ENCODE results near the gene NT5DC3.

Gene NT5DC3

DNA sequence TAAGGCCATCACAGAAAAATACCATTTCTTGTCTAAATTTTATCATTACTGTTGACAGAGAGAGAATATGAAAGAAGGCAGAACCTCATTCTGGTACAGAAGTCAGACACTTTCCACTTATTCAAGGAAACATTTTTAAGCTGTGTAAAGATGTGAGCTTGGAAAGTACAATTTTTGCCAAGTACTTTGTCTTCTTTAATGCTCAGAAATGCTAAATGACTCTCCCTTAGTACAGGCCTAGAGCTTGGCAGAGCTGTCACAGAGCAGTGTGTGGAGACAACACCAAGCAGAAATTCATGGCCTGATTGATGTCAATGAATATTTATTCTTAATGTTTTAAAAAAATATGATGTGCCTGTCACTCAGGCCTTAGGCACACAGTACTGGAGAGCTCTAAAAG is 20.7 kb downstream of the NT5DC3 start:
- TF ChIP-seq, protein P1, sequence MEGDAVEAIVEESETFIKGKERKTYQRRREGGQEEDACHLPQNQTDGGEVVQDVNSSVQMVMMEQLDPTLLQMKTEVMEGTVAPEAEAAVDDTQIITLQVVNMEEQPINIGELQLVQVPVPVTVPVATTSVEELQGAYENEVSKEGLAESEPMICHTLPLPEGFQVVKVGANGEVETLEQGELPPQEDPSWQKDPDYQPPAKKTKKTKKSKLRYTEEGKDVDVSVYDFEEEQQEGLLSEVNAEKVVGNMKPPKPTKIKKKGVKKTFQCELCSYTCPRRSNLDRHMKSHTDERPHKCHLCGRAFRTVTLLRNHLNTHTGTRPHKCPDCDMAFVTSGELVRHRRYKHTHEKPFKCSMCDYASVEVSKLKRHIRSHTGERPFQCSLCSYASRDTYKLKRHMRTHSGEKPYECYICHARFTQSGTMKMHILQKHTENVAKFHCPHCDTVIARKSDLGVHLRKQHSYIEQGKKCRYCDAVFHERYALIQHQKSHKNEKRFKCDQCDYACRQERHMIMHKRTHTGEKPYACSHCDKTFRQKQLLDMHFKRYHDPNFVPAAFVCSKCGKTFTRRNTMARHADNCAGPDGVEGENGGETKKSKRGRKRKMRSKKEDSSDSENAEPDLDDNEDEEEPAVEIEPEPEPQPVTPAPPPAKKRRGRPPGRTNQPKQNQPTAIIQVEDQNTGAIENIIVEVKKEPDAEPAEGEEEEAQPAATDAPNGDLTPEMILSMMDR (IDR thresholded peaks at IDR 0.05; ENCODE audit: low read depth, low read length) = no peak
- no peak overlapping the region for H3K4me3 ChIP-seq (ENCODE audit: low read depth, low read length)
- in situ Hi-C loops (cut with HindIII; ENCODE audit: low sequenced_read_pairs) = no loop called here
- no peak for DNase-seq (ENCODE audit: low read depth, low spot score)

- in situ Hi-C loops (cut with HindIII; ENCODE audit: low sequenced_read_pairs) = no loop called here
- DNase-seq (ENCODE audit: low read depth, low spot score) = no peak
- no peak overlapping the region for H3K4me3 ChIP-seq (ENCODE audit: low read depth, low read length)
- TF ChIP-seq, protein P1 (IDR thresholded peaks at IDR 0.05; ENCODE audit: low read depth, low read length) = no peak
Measured at GRCh38 chr12:103819892-103820291, 21.1 kb downstream of the NT5DC3 start.

DNA sequence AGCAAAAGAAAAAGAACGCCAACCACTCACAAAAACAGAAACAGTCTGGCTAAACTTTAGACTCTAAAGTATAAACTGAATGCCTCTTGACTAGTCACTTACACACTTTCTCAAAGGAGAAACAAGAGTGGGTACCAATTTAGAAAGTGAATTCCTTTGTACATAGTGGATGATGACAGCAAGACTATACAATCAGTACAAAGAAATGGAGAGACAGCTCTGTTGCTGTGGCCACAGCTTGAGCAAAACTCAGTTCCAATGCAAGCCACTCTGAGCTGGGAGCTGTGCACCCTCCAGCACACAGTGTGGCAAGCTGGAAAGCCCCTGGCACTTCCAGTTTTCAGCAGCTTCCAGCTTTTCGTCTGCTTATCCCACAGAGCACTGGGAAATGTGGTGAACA is 21.7 kb downstream of the NT5DC3 start:
- in situ Hi-C loops (cut with HindIII; ENCODE audit: low sequenced_read_pairs) = no loop called here
- TF ChIP-seq, protein P1 (IDR thresholded peaks at IDR 0.05; ENCODE audit: low read depth, low read length) = no peak
- no peak overlapping the region for H3K4me3 ChIP-seq (ENCODE audit: low read depth, low read length)
- no peak for DNase-seq (ENCODE audit: low read depth, low spot score)

GRCh38 chr12:103817791-103818190 is 23.2 kb downstream of the NT5DC3 start:
- TF ChIP-seq, protein P1 (IDR thresholded peaks at IDR 0.05; ENCODE audit: low read depth, low read length) = no peak
- in situ Hi-C loops (cut with HindIII; ENCODE audit: low sequenced_read_pairs) = no loop called here
- DNase-seq (ENCODE audit: low read depth, low spot score) = no peak
- H3K4me3 ChIP-seq (ENCODE audit: low read depth, low read length) = no peak overlapping the region

DNA sequence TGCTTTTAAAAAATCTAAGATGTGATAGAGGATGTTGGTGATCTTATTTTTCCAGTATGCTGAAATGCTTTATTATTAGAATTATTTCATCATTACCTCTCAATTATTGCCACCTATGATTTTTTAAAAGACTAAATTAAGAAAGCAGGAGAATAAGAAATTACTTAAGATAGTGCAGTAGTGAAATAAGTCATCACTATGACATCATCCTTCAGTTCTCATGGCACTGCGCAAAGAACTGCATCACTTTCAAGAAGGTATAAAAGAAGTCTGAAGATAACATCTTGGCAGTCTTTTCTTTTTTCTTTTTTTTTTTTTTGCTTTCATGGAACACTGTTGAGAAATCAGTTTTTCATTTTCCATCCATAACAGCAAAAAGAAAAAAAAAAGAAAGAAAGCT is 24.4 kb downstream of the NT5DC3 start:
- TF ChIP-seq, protein P1 (IDR thresholded peaks at IDR 0.05; ENCODE audit: low read depth, low read length) = no peak
- DNase-seq (ENCODE audit: low read depth, low spot score) = no peak
- H3K4me3 ChIP-seq (ENCODE audit: low read depth, low read length) = no peak overlapping the region
- in situ Hi-C loops (cut with HindIII; ENCODE audit: low sequenced_read_pairs) = no loop called here

- no peak for DNase-seq (ENCODE audit: low read depth, low spot score)
- no peak overlapping the region for H3K4me3 ChIP-seq (ENCODE audit: low read depth, low read length)
- in situ Hi-C loops (cut with HindIII; ENCODE audit: low sequenced_read_pairs) = no loop called here
- TF ChIP-seq, protein P1 (IDR thresholded peaks at IDR 0.05; ENCODE audit: low read depth, low read length) = no peak
Measured at GRCh38 chr12:103814436-103814835, 26.6 kb downstream of the NT5DC3 start.

DNA sequence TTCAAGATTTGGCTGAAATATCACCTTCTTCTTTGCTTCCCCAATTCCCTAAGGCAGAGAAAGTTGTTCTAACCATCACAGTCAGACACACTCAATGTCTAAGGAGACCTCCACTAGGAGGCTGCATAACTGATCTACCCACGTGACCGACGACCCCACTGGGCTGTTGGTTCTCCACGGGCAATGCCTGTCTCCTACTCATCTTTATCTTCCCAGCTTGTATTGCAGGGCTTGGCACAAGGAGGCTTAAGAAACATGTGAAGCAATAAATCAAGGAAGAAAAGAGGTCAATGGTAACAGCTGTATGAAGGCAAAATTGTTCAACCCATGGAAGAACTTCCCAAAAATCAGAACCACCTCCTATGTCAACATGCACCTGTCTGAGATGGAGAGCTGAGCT is 27.1 kb downstream of the NT5DC3 start:
- TF ChIP-seq, protein P1 (IDR thresholded peaks at IDR 0.05; ENCODE audit: low read depth, low read length) = no peak
- H3K4me3 ChIP-seq (ENCODE audit: low read depth, low read length) = no peak overlapping the region
- no peak for DNase-seq (ENCODE audit: low read depth, low spot score)
- in situ Hi-C loops (cut with HindIII; ENCODE audit: low sequenced_read_pairs) = no loop called here
